Breast epithelium (tissue), 4 donors: ENCODE measurements around the gene TNFRSF1A. TPM values are rescaled to one million over a fixed set of nuclear protein-coding genes. Genes with fewer than 3 reads are reported as not detected.

Experiments used
- DNase-seq, 2 donors: peaks; one replicate each; pipeline ENCODE4 v3.0.0-alpha.2; 2019; ENCODE audit warnings: low spot score in 2 of 2
- H3K27ac ChIP-seq, 2 donors: fragments of 200-600 bp; sonication (generic) in 1 of 2; one replicate each; pipeline ENCODE4 v1.5.1; 2016 to 2019; ENCODE audit warnings: mild to moderate bottlenecking in 1 of 2
- H3K27me3 ChIP-seq, 2 donors: fragments of 200-600 bp; sonication (generic) in 1 of 2; one replicate each; pipeline versions ENCODE4 v1.5.1 to v1.6.0; 2017 to 2019; ENCODE audit warnings: control low read depth in 1 of 2, mild to moderate bottlenecking in 1 of 2
- H3K36me3 ChIP-seq: fragments of 200-600 bp; one replicate; pipeline ENCODE4 v1.5.1; 2019
- H3K4me1 ChIP-seq, 2 donors: fragments of 200-600 bp; sonication (generic); one replicate each; pipeline ENCODE4 v1.5.1; 2016 to 2019; ENCODE audit warnings: control low read depth in 1 of 2
- H3K4me3 ChIP-seq, 3 donors: fragments of 200-600 bp; sonication (generic); 1 replicate in 2 of 3; 2 replicates in 1 of 3; pipeline ENCODE4 v1.5.1; 2016 to 2019; ENCODE audit warnings: mild to moderate bottlenecking in 3 of 3, moderate library complexity in 2 of 3
- H3K9me3 ChIP-seq, 2 donors: fragments of 200-600 bp; sonication (generic) in 1 of 2; one replicate each; pipeline ENCODE4 v1.5.1; 2016 to 2019; ENCODE audit warnings: control low read depth in 1 of 2
- POLR2A ChIP-seq: fragments of 450-650 bp; IDR thresholded peaks from one replicate; pipeline ENCODE4 v1.6.1; 2016; ENCODE audit warnings: antibody characterized with exemption, mild to moderate bottlenecking, moderate library complexity
- POLR2AphosphoS5 ChIP-seq, 3 donors: sonication (generic); formaldehyde crosslinking; IDR thresholded peaks; one replicate each; pipeline ENCODE4 v1.6.1; 2017; ENCODE audit warnings: antibody characterized with exemption in 3 of 3
- intact Hi-C: fragments of 100-400 bp; cut with DNase I; formaldehyde crosslinking; loops from one replicate; pipeline ENCODE4 v1.15.1; 2023; ENCODE audit warnings: low total_unique reads
- total RNA-seq, 3 donors: library from RNA; depleted of rRNA; stranded (reverse); fragments of >200 nt; gene quantifications; one replicate each; pipeline ENCODE4 v1.1.0, GENCODE V29; 2016
- TF ChIP-seq, protein P1 (sequence below), 3 donors: fragments of 450-650 bp; IDR thresholded peaks; one replicate each; pipeline ENCODE4 v1.5.1; 2016 to 2017; ENCODE audit warnings: antibody characterized with exemption in 3 of 3, mild to moderate bottlenecking in 3 of 3, moderate library complexity in 3 of 3

The TNFRSF1A gene
- total RNA-seq, 3 donors from 2014 or later, result 232 to 256 (median 238) TPM

DNA sequence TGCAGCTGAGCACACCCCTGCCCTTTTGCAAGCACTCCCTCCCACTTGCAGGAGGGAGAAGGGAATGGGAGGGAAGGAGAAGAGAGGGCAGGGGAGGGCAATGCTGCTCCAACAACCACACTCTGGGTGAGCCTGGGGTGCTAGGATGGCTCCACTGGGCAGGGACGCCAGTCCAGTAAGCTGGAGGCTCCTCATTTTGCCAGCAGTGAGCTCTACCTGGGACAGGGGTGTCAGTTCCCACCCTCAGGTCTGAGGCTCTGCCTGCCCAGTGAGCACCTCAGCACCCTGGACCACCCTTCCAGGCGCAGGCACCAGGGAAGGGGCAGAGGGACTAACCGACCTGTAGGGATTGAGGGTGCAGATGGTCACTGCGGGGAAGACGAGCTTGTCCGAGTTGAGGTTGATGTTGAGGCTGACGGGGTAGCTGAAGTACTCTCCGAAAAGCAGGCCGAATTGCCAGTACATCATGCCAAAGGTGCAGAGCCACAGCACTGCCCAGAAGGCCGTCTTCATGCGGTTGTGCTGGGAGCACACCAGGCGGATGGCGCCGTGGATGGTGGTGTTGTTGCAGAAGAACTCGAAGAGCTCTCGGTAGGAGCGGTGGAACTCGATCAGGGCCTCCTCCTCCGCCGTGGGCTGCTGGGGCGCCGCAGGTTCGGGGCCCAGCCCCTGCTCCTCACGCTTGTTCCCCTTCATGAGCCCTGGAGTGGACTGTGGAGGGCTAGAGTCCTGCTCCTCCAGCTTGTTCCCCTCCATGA lies 32.3 kb upstream of the TNFRSF1A start:
- intact Hi-C loops, result no loop called here
- Histone ChIP-seq H3K27me3 (no peaks in the 10 kb centered on the region), H3K27ac (peak overlapping the region; percentile 92 to 97), H3K4me3 (peak overlapping the region in 2 of 3 donors; percentile 53 to 65), H3K9me3 (no peaks in the 10 kb centered on the region), H3K4me1 (peaks cover 24 to 28% of the 10 kb centered on the region in 2 donors), H3K36me3 (no peaks in the 10 kb centered on the region)
- DNase-seq, result no peak
- TF ChIP-seq POLR2AphosphoS5 (IDR thresholded peaks at IDR 0.05) (peak in 2 of 3 donors; percentile 12 to 19), POLR2A (no peak)

DNA sequence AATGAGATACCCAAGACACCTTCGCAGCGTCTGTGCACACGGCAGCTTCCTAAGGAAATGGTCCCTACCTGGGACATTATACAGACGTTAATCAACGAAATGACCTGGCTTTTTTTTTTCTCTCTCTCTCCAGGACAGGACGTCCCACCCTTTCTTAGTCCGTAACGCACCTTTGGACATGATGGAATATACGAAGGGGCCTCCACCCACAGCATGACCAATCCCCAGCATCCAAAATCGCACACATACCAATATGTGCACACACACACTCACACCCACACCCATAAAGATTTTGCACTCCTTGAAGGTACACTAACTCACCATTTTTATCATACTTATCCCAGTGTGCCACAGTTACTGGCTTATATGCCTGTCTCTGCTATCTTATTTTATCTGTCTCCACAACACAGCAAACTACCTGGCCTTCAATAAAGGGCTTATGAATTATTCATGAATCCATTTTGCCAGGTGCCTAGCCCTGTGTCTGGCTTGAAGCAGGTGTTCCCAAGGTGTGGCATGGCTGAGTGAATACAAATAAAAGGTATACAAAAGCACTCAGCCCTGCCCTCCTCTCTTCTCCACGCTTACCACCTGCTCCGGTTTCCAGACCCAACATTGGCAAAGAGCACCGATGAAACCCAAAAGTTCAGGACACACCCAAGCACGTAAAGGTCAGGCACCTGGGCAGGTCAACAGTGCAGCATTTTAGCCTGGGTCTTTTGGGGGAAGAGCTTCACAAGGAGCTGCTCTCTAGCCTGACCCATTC lies 31.3 kb upstream of the TNFRSF1A start:
- no peaks in the 10 kb centered on the region for H3K27me3 ChIP-seq
- intact Hi-C loops, result no loop called here
- no peaks in the 10 kb centered on the region for H3K36me3 ChIP-seq
- no peak for DNase-seq
- peak overlapping the region in 2 of 3 donors; percentile 53 to 65 for H3K4me3 ChIP-seq
- TF ChIP-seq, protein P1, sequence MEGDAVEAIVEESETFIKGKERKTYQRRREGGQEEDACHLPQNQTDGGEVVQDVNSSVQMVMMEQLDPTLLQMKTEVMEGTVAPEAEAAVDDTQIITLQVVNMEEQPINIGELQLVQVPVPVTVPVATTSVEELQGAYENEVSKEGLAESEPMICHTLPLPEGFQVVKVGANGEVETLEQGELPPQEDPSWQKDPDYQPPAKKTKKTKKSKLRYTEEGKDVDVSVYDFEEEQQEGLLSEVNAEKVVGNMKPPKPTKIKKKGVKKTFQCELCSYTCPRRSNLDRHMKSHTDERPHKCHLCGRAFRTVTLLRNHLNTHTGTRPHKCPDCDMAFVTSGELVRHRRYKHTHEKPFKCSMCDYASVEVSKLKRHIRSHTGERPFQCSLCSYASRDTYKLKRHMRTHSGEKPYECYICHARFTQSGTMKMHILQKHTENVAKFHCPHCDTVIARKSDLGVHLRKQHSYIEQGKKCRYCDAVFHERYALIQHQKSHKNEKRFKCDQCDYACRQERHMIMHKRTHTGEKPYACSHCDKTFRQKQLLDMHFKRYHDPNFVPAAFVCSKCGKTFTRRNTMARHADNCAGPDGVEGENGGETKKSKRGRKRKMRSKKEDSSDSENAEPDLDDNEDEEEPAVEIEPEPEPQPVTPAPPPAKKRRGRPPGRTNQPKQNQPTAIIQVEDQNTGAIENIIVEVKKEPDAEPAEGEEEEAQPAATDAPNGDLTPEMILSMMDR (IDR thresholded peaks at IDR 0.05), result no peak
- TF ChIP-seq POLR2A (no peak), POLR2AphosphoS5 (IDR thresholded peaks at IDR 0.05) (no peak)
- H3K9me3 ChIP-seq, result no peaks in the 10 kb centered on the region
- peak overlapping the region; percentile 92 to 97 for H3K27ac ChIP-seq
- peaks cover 24 to 25% of the 10 kb centered on the region in 2 donors for H3K4me1 ChIP-seq

GRCh38 chr12:6372403-6373003 lies 30.6 kb upstream of the TNFRSF1A start:
- Histone ChIP-seq H3K4me3 (peak overlapping the region in 2 of 3 donors; percentile 53 to 65), H3K36me3 (no peaks in the 10 kb centered on the region), H3K27me3 (no peaks in the 10 kb centered on the region), H3K4me1 (peaks cover 22 to 25% of the 10 kb centered on the region in 2 donors), H3K27ac (peak overlapping the region; percentile 92 to 97), H3K9me3 (no peaks in the 10 kb centered on the region)
- TF ChIP-seq POLR2AphosphoS5 (IDR thresholded peaks at IDR 0.05) (peak; percentile 34 to 46 (median 39)), POLR2A (no peak)
- peak; percentile 68 to 76 for DNase-seq
- intact Hi-C loops, result no loop called here

- TF ChIP-seq, protein P1 (IDR thresholded peaks at IDR 0.05), result peak in 1 of 3 donors; percentile 32
- TF ChIP-seq POLR2AphosphoS5 (IDR thresholded peaks at IDR 0.05) (no peak), POLR2A (no peak)
- Histone ChIP-seq H3K4me3 (peak overlapping the region in 2 of 3 donors; percentile 53 to 65), H3K9me3 (no peaks in the 10 kb centered on the region), H3K4me1 (peaks cover 9 to 15% of the 10 kb centered on the region in 2 donors), H3K27me3 (no peaks in the 10 kb centered on the region), H3K36me3 (no peaks in the 10 kb centered on the region), H3K27ac (peak overlapping the region; percentile 92 to 97)
- no peak for DNase-seq
- intact Hi-C loops, result no loop called here
These were observed 29.3 kb upstream of the TNFRSF1A start for GRCh38 chr12:6370994-6371754.

GRCh38 chr12:6370576-6370935 lies 28.7 kb upstream of the TNFRSF1A start:
- DNase-seq, result no peak
- Histone ChIP-seq H3K27ac (peak overlapping the region; percentile 92 to 97), H3K9me3 (no peaks in the 10 kb centered on the region), H3K36me3 (no peaks in the 10 kb centered on the region), H3K4me3 (peak overlapping the region in 2 of 3 donors; percentile 53 to 65), H3K27me3 (no peaks in the 10 kb centered on the region), H3K4me1 (peaks cover 3 to 10% of the 10 kb centered on the region in 2 donors)
- TF ChIP-seq POLR2AphosphoS5 (IDR thresholded peaks at IDR 0.05) (no peak), POLR2A (no peak)
- TF ChIP-seq, protein P1 (IDR thresholded peaks at IDR 0.05), result no peak
- intact Hi-C loops, result no loop called here
